Endothelial cell of umbilical vein (primary cell): ENCODE data around the gene RUNDC3A. TPM values are rescaled to one million over a fixed set of nuclear protein-coding genes. Genes with fewer than 3 reads are reported as not detected.

Source experiments
- BruUV-seq: library from RNA; stranded (reverse); fragments of 400-500 nt; replicated peaks from 2 replicates; lab custom pipeline; 2021; lab: Mats Ljungman, UMichigan
- CTCF ChIA-PET: fragments of 300-600, 350-600 bp; sonication (Branson Sonifier 250); formaldehyde crosslinking; loops from one replicate; lab custom pipeline; 2021; ENCODE audit warnings: antibody characterized with exemption, inconsistent platforms; lab: Charles Lee
- POLR2A ChIA-PET: fragments of 300-600, 350-600 bp; sonication (Branson Sonifier 250); formaldehyde crosslinking; loops from one replicate; lab custom pipeline; 2021; ENCODE audit warnings: antibody characterized with exemption, inconsistent platforms; lab: Charles Lee
- DNase-seq: peaks from one replicate; pipeline ENCODE4 v3.0.0-alpha.2; 2011; ENCODE audit warnings: low read depth, low spot score
- FAIRE-seq: peaks from 2 replicates; lab custom pipeline; 2011; peaks lifted over from hg19 to GRCh38; lab: Jason Lieb, UNC
- H2AFZ ChIP-seq: 2 replicates; pipeline ENCODE4 v1.6.0; 2012; ENCODE audit warnings: low read depth, low read length, control low read depth, inconsistent platforms
- H3K27ac ChIP-seq: 2 replicates; pipeline ENCODE4 v1.5.1; 2011; ENCODE audit warnings: low read depth, mild to moderate bottlenecking, control low read depth, low read length, moderate library complexity; ENCODE audit not compliant: insufficient read depth
- H3K27me3 ChIP-seq, 2 experiments: 2 replicates each; pipeline versions ENCODE4 v1.6.0 to v1.6.1; 2011; ENCODE audit warnings: low read length in 2 of 2, mixed read lengths in 1 of 2; ENCODE audit not compliant: control insufficient read depth in 2 of 2, insufficient read depth in 2 of 2
- H3K36me3 ChIP-seq, 2 experiments: 2 replicates in 1 of 2; 3 replicates in 1 of 2; pipeline ENCODE4 v1.5.1; 2011; ENCODE audit warnings: low read length in 2 of 2, mild to moderate bottlenecking in 1 of 2, moderate library complexity in 1 of 2; ENCODE audit not compliant: control insufficient read depth in 2 of 2, insufficient read depth in 2 of 2; ENCODE audit errors: extremely low read depth in 1 of 2
- H3K4me1 ChIP-seq: 3 replicates; pipeline ENCODE4 v1.5.1; 2011; ENCODE audit warnings: mild to moderate bottlenecking, low read length; ENCODE audit not compliant: control insufficient read depth, insufficient read depth; ENCODE audit errors: extremely low read depth
- H3K4me2 ChIP-seq: 2 replicates; pipeline ENCODE4 v1.6.1; 2011; ENCODE audit warnings: low read length, control low read depth, mixed read lengths; ENCODE audit not compliant: insufficient read depth
- H3K4me3 ChIP-seq, 3 experiments: fragments of 200-600 bp in 1 of 3; sonication (generic), shearing (Covaris generic) in 1 of 3; replicated peaks in 1 of 3; 2 replicates each; pipeline ENCODE4 v1.5.1; 2011 to 2016; ENCODE audit warnings: control low read depth in 3 of 3, low read length in 3 of 3, mild to moderate bottlenecking in 2 of 3, inconsistent platforms in 1 of 3, low read depth in 1 of 3, moderate library complexity in 1 of 3; ENCODE audit not compliant: insufficient read depth in 1 of 3
- H3K79me2 ChIP-seq: 2 replicates; pipeline ENCODE4 v1.6.0; 2012; ENCODE audit warnings: low read length, inconsistent platforms; ENCODE audit not compliant: control insufficient read depth, insufficient read depth
- H3K9ac ChIP-seq: replicated peaks from 2 replicates; pipeline ENCODE3; 2011; ENCODE audit warnings: low read length, control low read depth; ENCODE audit not compliant: insufficient read depth; ENCODE audit errors: extremely low read depth
- H3K9me1 ChIP-seq: replicated peaks from 3 replicates; pipeline ENCODE4 v1.6.0; 2011; ENCODE audit warnings: mild to moderate bottlenecking, low read length; ENCODE audit not compliant: control insufficient read depth, insufficient read depth; ENCODE audit errors: extremely low read depth
- H3K9me3 ChIP-seq: replicated peaks from 2 replicates; pipeline ENCODE4 v1.5.1; 2012; ENCODE audit warnings: low read length, inconsistent platforms; ENCODE audit not compliant: control insufficient read depth, insufficient read depth
- H4K20me1 ChIP-seq: replicated peaks from 2 replicates; pipeline ENCODE3; 2011; ENCODE audit warnings: mild to moderate bottlenecking, low read length; ENCODE audit not compliant: control insufficient read depth, insufficient read depth; ENCODE audit errors: extremely low read depth
- EZH2 ChIP-seq: IDR thresholded peaks from 2 replicates; pipeline ENCODE4 v1.6.1; 2012; ENCODE audit warnings: borderline replicate concordance, low read depth, mild to moderate bottlenecking, moderate library complexity, low read length, inconsistent platforms; ENCODE audit not compliant: severe bottlenecking
- FOS ChIP-seq: IDR thresholded peaks from 2 replicates; pipeline ENCODE4 v1.6.1; 2011; ENCODE audit warnings: mild to moderate bottlenecking, low read length, moderate library complexity, borderline replicate concordance; ENCODE audit not compliant: insufficient read depth
- GATA2 ChIP-seq: IDR thresholded peaks from 2 replicates; pipeline ENCODE4 v1.7.0; 2011; ENCODE audit warnings: low read depth, mild to moderate bottlenecking, moderate library complexity, mixed read lengths, low read length; ENCODE audit not compliant: insufficient read length, insufficient read depth
- JUN ChIP-seq: IDR thresholded peaks from 2 replicates; pipeline ENCODE4 v1.6.1; 2011; ENCODE audit warnings: borderline replicate concordance, low read depth; ENCODE audit not compliant: insufficient read length, insufficient read depth
- MYC ChIP-seq: IDR thresholded peaks from one replicate; pipeline ENCODE4 v1.6.1; 2011; ENCODE audit warnings: mild to moderate bottlenecking, low read depth, low read length
- POLR2A ChIP-seq: IDR thresholded peaks from 2 replicates; pipeline ENCODE4 v1.6.1; 2012; ENCODE audit warnings: low read depth, mild to moderate bottlenecking, control low read depth, low read length
- POLR2AphosphoS5 ChIP-seq: IDR thresholded peaks from 2 replicates; pipeline ENCODE4 v1.6.1; 2012; ENCODE audit warnings: low read depth, mild to moderate bottlenecking, control low read depth, low read length, moderate library complexity; ENCODE audit not compliant: insufficient read depth
- dilution Hi-C: fragments of 300-500 bp; cut with MboI; formaldehyde crosslinking; loops from one replicate; pipeline ENCODE4 v1.15.0; 2019; ENCODE audit warnings: low sequenced_read_pairs; ENCODE audit not compliant: extremely low pct_ligation_motif_present
- intact Hi-C: fragments of 100-400 bp; cut with micrococcal nuclease; formaldehyde crosslinking; loops from one replicate; pipeline ENCODE4 v1.10.0; 2022
- polyA plus RNA-seq, 4 experiments: library from polyadenylated mRNA; depleted of rRNA in 3 of 4; stranded (reverse) in 3 of 4; unstranded in 1 of 4; fragments of >200 nt; gene quantifications; 2 replicates each; pipeline versions ENCODE4 v1.2.1 to v1.2.3, GENCODE V29; 2011 to 2012; ENCODE audit warnings: missing spikeins in 1 of 4
- total RNA-seq: library from RNA; stranded (reverse); gene quantifications from 2 replicates; pipeline ENCODE4 v1.2.3, GENCODE V29; 2021
- TF ChIP-seq, protein P1 (sequence below), 2 donors: IDR thresholded peaks; 1 replicate in 1 of 2; 2 replicates in 1 of 2; pipeline ENCODE4 v1.5.1; 2011; ENCODE audit warnings: low read length in 2 of 2, mild to moderate bottlenecking in 2 of 2, moderate library complexity in 2 of 2, control low read depth in 1 of 2, inconsistent platforms in 1 of 2, low read depth in 1 of 2; ENCODE audit not compliant: insufficient read depth in 1 of 2; ENCODE audit errors: extremely low read depth in 1 of 2
- TF ChIP-seq, protein P2 (sequence below): IDR thresholded peaks from 2 replicates; pipeline ENCODE4 v1.6.1; 2011; ENCODE audit not compliant: insufficient read depth, insufficient read length

The RUNDC3A gene
- total and polyA plus RNA-seq, 2 donors (not counting 3 experiments of a cell fraction or from before 2014, with no cell fraction given) = 0.12 TPM; not detected in 1

DNA sequence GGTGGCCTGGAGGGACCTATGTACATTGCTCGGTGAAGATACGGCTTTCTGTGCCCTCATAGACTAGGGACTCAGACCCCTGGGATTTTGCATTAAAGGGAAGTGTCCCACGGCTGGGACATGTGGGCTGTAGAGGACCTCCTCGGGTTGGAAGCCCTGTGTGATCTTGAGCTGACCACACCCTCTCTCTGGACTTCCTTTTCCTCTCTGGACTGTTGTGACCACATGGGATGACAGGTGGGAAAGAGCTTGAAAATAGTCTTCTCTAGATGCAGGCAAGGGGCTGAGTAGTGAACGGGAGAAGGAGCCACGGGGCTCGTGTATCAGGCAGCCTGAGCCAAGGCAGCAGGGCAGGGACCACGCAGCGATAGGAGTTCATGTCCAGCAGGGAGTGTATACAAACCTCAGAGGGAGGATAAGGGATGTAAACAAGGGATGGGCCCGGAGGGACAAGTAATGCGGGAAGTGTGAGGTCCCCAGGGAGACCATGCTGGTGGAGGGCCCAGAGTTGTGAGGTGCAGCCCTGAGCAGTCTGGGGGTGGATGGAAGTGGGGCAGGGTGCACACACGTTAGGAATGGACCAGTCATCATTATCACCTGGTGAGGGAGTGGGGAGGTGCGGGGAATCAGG is 36.0 kb upstream of the RUNDC3A start:
- Histone ChIP-seq H3K4me2 (no peak overlapping the region), H3K27me3 (peaks cover 0 to 1% of the 10 kb centered on the region in 2 experiments), H3K27ac (no peak overlapping the region), H3K9ac (no peak overlapping the region), H3K4me3 (no peak overlapping the region), H2AFZ (no peak overlapping the region), H3K36me3 (no peaks in the 10 kb centered on the region), H4K20me1 (no peaks in the 10 kb centered on the region), H3K79me2 (no peaks in the 10 kb centered on the region), H3K9me3 (no peaks in the 10 kb centered on the region), H3K9me1 (no peaks in the 10 kb centered on the region), H3K4me1 (no peaks in the 10 kb centered on the region)
- FAIRE-seq (no peak), DNase-seq (no peak)
- no TSS peak for BruUV-seq
- ChIA-PET POLR2A (no interaction called here), CTCF (interaction anchor here (1.2 kb wide), 1 partner anchor 51 kb away, joined by 4 read pairs; no protein-coding TSS in a partner anchor)
- intact Hi-C loops (no loop called here), dilution Hi-C loops (no loop called here)
- TF ChIP-seq POLR2AphosphoS5 (no peak), JUN (no peak), FOS (no peak), MYC (no peak), GATA2 (no peak), EZH2 (no peak), POLR2A (no peak)
- TF ChIP-seq, protein P1, sequence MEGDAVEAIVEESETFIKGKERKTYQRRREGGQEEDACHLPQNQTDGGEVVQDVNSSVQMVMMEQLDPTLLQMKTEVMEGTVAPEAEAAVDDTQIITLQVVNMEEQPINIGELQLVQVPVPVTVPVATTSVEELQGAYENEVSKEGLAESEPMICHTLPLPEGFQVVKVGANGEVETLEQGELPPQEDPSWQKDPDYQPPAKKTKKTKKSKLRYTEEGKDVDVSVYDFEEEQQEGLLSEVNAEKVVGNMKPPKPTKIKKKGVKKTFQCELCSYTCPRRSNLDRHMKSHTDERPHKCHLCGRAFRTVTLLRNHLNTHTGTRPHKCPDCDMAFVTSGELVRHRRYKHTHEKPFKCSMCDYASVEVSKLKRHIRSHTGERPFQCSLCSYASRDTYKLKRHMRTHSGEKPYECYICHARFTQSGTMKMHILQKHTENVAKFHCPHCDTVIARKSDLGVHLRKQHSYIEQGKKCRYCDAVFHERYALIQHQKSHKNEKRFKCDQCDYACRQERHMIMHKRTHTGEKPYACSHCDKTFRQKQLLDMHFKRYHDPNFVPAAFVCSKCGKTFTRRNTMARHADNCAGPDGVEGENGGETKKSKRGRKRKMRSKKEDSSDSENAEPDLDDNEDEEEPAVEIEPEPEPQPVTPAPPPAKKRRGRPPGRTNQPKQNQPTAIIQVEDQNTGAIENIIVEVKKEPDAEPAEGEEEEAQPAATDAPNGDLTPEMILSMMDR (IDR thresholded peaks at IDR 0.05; ENCODE audit: extremely low read depth in 1 of 2, insufficient read depth in 1 of 2, low read depth in 1 of 2, low read length in 2 of 2) = no peak
- TF ChIP-seq, protein P2, sequence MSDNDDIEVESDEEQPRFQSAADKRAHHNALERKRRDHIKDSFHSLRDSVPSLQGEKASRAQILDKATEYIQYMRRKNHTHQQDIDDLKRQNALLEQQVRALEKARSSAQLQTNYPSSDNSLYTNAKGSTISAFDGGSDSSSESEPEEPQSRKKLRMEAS = no peak
